H1 (cell line): ENCODE results near the gene CYBB. TPM values are rescaled to one million over a fixed set of nuclear protein-coding genes. Genes with fewer than 3 reads are reported as not detected.

ENCODE experiments used
- CTCF ChIA-PET: fragments of 300-600 bp; sonication (Branson Sonifier 250); formaldehyde crosslinking; loops from one replicate; lab custom pipeline; 2021; ENCODE audit not compliant: partially characterized antibody; lab: Charles Lee
- POLR2A ChIA-PET: fragments of 300-600 bp; sonication (Branson Sonifier 250); formaldehyde crosslinking; loops from one replicate; lab custom pipeline; 2021; ENCODE audit warnings: inconsistent platforms; ENCODE audit not compliant: partially characterized antibody; lab: Charles Lee
- DNase-seq, 2 experiments: peaks; one replicate each; pipeline versions ENCODE4 v3.0.0 to v3.0.0-alpha.2; 2010 to 2022; ENCODE audit warnings: low spot score in 2 of 2, low read depth in 1 of 2, mixed read lengths in 1 of 2
- FAIRE-seq: peaks from 2 replicates; lab custom pipeline; 2011; peaks lifted over from hg19 to GRCh38; lab: Jason Lieb, UNC
- H2AFZ ChIP-seq: 2 replicates; pipeline ENCODE4 v1.8.1; 2012; ENCODE audit warnings: low read length, inconsistent platforms
- H2AK5ac ChIP-seq: 2 replicates; pipeline ENCODE4 v1.6.1; 2013; ENCODE audit warnings: low read depth, low read length
- H2BK120ac ChIP-seq: replicated peaks from 2 replicates; pipeline ENCODE3; 2013; ENCODE audit warnings: low read depth, low read length, inconsistent platforms
- H2BK12ac ChIP-seq: 2 replicates; pipeline ENCODE4 v1.6.1; 2013; ENCODE audit warnings: low read depth, low read length
- H2BK15ac ChIP-seq: 2 replicates; pipeline ENCODE4 v1.6.1; 2013; ENCODE audit warnings: low read length
- H2BK20ac ChIP-seq: 2 replicates; pipeline ENCODE4 v1.6.1; 2013; ENCODE audit warnings: low read length
- H2BK5ac ChIP-seq: 2 replicates; pipeline ENCODE4 v1.6.1; 2013; ENCODE audit warnings: low read depth, low read length
- H3K14ac ChIP-seq: 2 replicates; pipeline ENCODE4 v1.6.1; 2013; ENCODE audit warnings: inconsistent platforms; ENCODE audit not compliant: insufficient read length
- H3K18ac ChIP-seq: 2 replicates; pipeline ENCODE4 v1.6.1; 2013; ENCODE audit warnings: low read length; ENCODE audit errors: extremely low read depth
- H3K23ac ChIP-seq: 2 replicates; pipeline ENCODE4 v1.6.1; 2013; ENCODE audit warnings: inconsistent platforms; ENCODE audit not compliant: insufficient read length
- H3K23me2 ChIP-seq: 2 replicates; pipeline ENCODE4 v1.6.1; 2013; ENCODE audit warnings: low read depth, low read length
- H3K27ac ChIP-seq: 2 replicates; pipeline ENCODE4 v1.6.1; 2011; ENCODE audit warnings: low read depth, low read length, inconsistent platforms
- H3K27me3 ChIP-seq, 4 experiments: replicated peaks in 1 of 4; 1 replicate in 1 of 4; 2 replicates in 3 of 4; pipeline versions ENCODE4 v1.6.1 to v1.8.1; 2011 to 2013; ENCODE audit warnings: low read length in 3 of 4, mild to moderate bottlenecking in 3 of 4, inconsistent platforms in 2 of 4, mixed read lengths in 2 of 4, moderate library complexity in 1 of 4; ENCODE audit not compliant: control insufficient read depth in 3 of 4, insufficient read depth in 3 of 4; ENCODE audit errors: extremely low read depth in 1 of 4
- H3K36me3 ChIP-seq, 4 experiments: 2 replicates each; pipeline versions ENCODE4 v1.6.1 to v1.8.1; 2011 to 2013; ENCODE audit warnings: mild to moderate bottlenecking in 4 of 4, low read length in 3 of 4, moderate library complexity in 2 of 4, control low read depth in 1 of 4, inconsistent platforms in 1 of 4; ENCODE audit not compliant: insufficient read depth in 4 of 4, control insufficient read depth in 2 of 4
- H3K4ac ChIP-seq: replicated peaks from 2 replicates; pipeline ENCODE3; 2013; ENCODE audit warnings: low read length, low read depth, mixed read lengths, inconsistent platforms; ENCODE audit not compliant: insufficient read length
- H3K4me1 ChIP-seq, 4 experiments: replicated peaks in 1 of 4; 1 replicate in 1 of 4; 2 replicates in 3 of 4; pipeline versions ENCODE4 v1.6.1 to v1.8.1; 2011 to 2013; ENCODE audit warnings: low read length in 3 of 4, inconsistent platforms in 2 of 4, mixed read lengths in 1 of 4; ENCODE audit not compliant: insufficient read depth in 4 of 4, control insufficient read depth in 3 of 4
- H3K4me2 ChIP-seq, 2 experiments: 2 replicates each; pipeline versions ENCODE4 v1.6.1 to v1.8.1; 2011 to 2013; ENCODE audit warnings: low read depth in 2 of 2, low read length in 2 of 2, control low read depth in 1 of 2, inconsistent platforms in 1 of 2, mild to moderate bottlenecking in 1 of 2; ENCODE audit not compliant: insufficient read depth in 1 of 2
- H3K4me3 ChIP-seq, 4 experiments: fragments of 200-600, 300-600 bp in 1 of 4; sonication (generic), shearing (Covaris generic), sonication (Bioruptor Twin) in 1 of 4; 2 replicates each; pipeline versions ENCODE4 v1.5.1 to v1.8.1; 2011 to 2016; ENCODE audit warnings: low read length in 4 of 4, low read depth in 3 of 4, control low read depth in 2 of 4, inconsistent platforms in 2 of 4, mild to moderate bottlenecking in 2 of 4, mixed read lengths in 1 of 4, moderate library complexity in 1 of 4; ENCODE audit not compliant: insufficient read depth in 2 of 4; ENCODE audit errors: extremely low read depth in 1 of 4
- H3K56ac ChIP-seq: replicated peaks from 2 replicates; pipeline ENCODE3; 2013; ENCODE audit warnings: low read depth, mild to moderate bottlenecking, mixed read lengths, low read length, inconsistent platforms; ENCODE audit not compliant: insufficient read length
- H3K79me1 ChIP-seq: 2 replicates; pipeline ENCODE4 v1.6.1; 2013; ENCODE audit warnings: low read depth, low read length, control low read depth
- H3K79me2 ChIP-seq, 2 experiments: 2 replicates each; pipeline versions ENCODE4 v1.6.1 to v1.8.1; 2012 to 2013; ENCODE audit warnings: low read length in 2 of 2, mild to moderate bottlenecking in 2 of 2, inconsistent platforms in 1 of 2; ENCODE audit not compliant: insufficient read depth in 2 of 2, control insufficient read depth in 1 of 2
- H3K9ac ChIP-seq, 4 experiments: replicated peaks in 1 of 4; 1 replicate in 1 of 4; 2 replicates in 3 of 4; pipeline versions ENCODE4 v1.6.1 to v1.8.1; 2011 to 2013; ENCODE audit warnings: low read depth in 3 of 4, low read length in 3 of 4, control low read depth in 2 of 4, mild to moderate bottlenecking in 2 of 4, moderate library complexity in 2 of 4, inconsistent platforms in 1 of 4; ENCODE audit errors: extremely low read depth in 1 of 4
- H3K9me3 ChIP-seq, 2 experiments: 2 replicates each; pipeline versions ENCODE4 v1.6.1 to v1.8.1; 2012 to 2013; ENCODE audit warnings: mild to moderate bottlenecking in 2 of 2, moderate library complexity in 2 of 2, control low read depth in 1 of 2, inconsistent platforms in 1 of 2, low read depth in 1 of 2, low read length in 1 of 2, mixed read lengths in 1 of 2; ENCODE audit not compliant: insufficient read depth in 2 of 2
- H4K20me1 ChIP-seq, 2 experiments: replicated peaks in 1 of 2; 2 replicates each; pipeline versions ENCODE3 to v1.8.1; 2011 to 2013; ENCODE audit warnings: inconsistent platforms in 2 of 2, low read length in 2 of 2, mild to moderate bottlenecking in 1 of 2; ENCODE audit not compliant: insufficient read depth in 2 of 2, control insufficient read depth in 1 of 2
- H4K5ac ChIP-seq: 2 replicates; pipeline ENCODE4 v1.6.1; 2013; ENCODE audit warnings: low read length, low read depth, mixed read lengths, inconsistent platforms; ENCODE audit not compliant: insufficient read length
- H4K8ac ChIP-seq: 2 replicates; pipeline ENCODE4 v1.8.0; 2013; ENCODE audit warnings: mild to moderate bottlenecking, moderate library complexity, low read length, inconsistent platforms; ENCODE audit not compliant: insufficient read depth; ENCODE audit errors: extremely low read depth
- H4K91ac ChIP-seq: replicated peaks from 2 replicates; pipeline ENCODE3; 2013; ENCODE audit warnings: low read length, mixed read lengths, inconsistent platforms; ENCODE audit not compliant: insufficient read length
- EZH2 ChIP-seq: fragments of 200-600 bp; sonication (generic); IDR thresholded peaks from 2 replicates; pipeline ENCODE4 v1.7.1; 2012; ENCODE audit warnings: low read depth, mild to moderate bottlenecking, moderate library complexity, low read length, inconsistent platforms; ENCODE audit not compliant: severe bottlenecking
- MAFK ChIP-seq: IDR thresholded peaks from 2 replicates; pipeline ENCODE4 v1.6.1; 2012; ENCODE audit warnings: low read depth, mild to moderate bottlenecking, improper control_type of control experiment, low read length
- RAD21 ChIP-seq, 2 experiments: IDR thresholded peaks in 1 of 2; conservative IDR thresholded peaks in 1 of 2; 2 replicates each; pipeline ENCODE4 v1.6.1; 2011; ENCODE audit warnings: low read depth in 2 of 2, low read length in 2 of 2, improper control_type of control experiment in 1 of 2, inconsistent platforms in 1 of 2, mild to moderate bottlenecking in 1 of 2, moderate library complexity in 1 of 2
- SIN3A ChIP-seq, 2 experiments: IDR thresholded peaks in 1 of 2; conservative IDR thresholded peaks in 1 of 2; 2 replicates each; pipeline ENCODE4 v1.6.1; 2011 to 2012; ENCODE audit warnings: low read length in 2 of 2, improper control_type of control experiment in 1 of 2, low read depth in 1 of 2, mild to moderate bottlenecking in 1 of 2
- SUZ12 ChIP-seq: fragments of 200-600 bp; sonication (generic); IDR thresholded peaks from 2 replicates; pipeline ENCODE4 v1.6.1; 2012; ENCODE audit warnings: mild to moderate bottlenecking, inconsistent platforms, low read length, moderate library complexity, mixed read lengths
- TBP ChIP-seq: IDR thresholded peaks from 2 replicates; pipeline ENCODE4 v1.6.1; 2011; ENCODE audit warnings: low read depth, low read length, improper control_type of control experiment
- WGBS, 2 experiments: shearing (Covaris generic) in 1 of 2; methylation state at CpG; one replicate each; pipeline versions ENCODE4 v1.1.6 to v1.1.7; 2013 to 2015; ENCODE audit warnings: low lambda C conversion rate in 2 of 2, mixed read lengths in 2 of 2, inconsistent platforms in 1 of 2, low coverage in 1 of 2, missing lambda C conversion rate in 1 of 2; ENCODE audit not compliant: insufficient replicate concordance in 2 of 2, insufficient coverage in 1 of 2, insufficient read length in 1 of 2; ENCODE audit errors: extremely low coverage in 1 of 2, missing lambda C conversion rate in 1 of 2; 5-methylcytosine and 5-hydroxymethylcytosine counted together
- polyA plus RNA-seq, 7 experiments: library from polyadenylated mRNA; depleted of rRNA in 3 of 7; stranded (reverse) in 5 of 7; unstranded in 2 of 7; fragments of >200 nt in 5 of 7; fragments of 200-250 nt in 2 of 7; gene quantifications; 1 replicate in 5 of 7; 2 replicates in 1 of 7; 4 replicates in 1 of 7; pipeline versions ENCODE4 v1.2.1 to v1.2.3, GENCODE V29; 2011 to 2013; ENCODE audit warnings: missing spikeins in 2 of 7, mixed read lengths in 2 of 7
- total RNA-seq: library from RNA; stranded (reverse); fragmentation: NEBNext Ultra II Directional; extraction: Animal tissue kit (Norgen Biotek cat#: 25700); gene quantifications from 2 replicates; pipeline ENCODE4 v1.2.1, GENCODE V29; 2021

Gene CYBB
- total and polyA plus RNA-seq, 2 of the 8 experiments (the other 6 are each of a cell fraction or from before 2014, with no cell fraction given): 0.03 to 0.09 TPM

GRCh38 chrX:37820646-37821045 lies 40.8 kb downstream of the CYBB start:
- no peak overlapping the region for H2BK5ac ChIP-seq
- H3K79me2 ChIP-seq: no peaks in the 10 kb centered on the region
- H4K91ac ChIP-seq: no peak overlapping the region
- no peaks in the 10 kb centered on the region for H3K4me1 ChIP-seq
- no peaks in the 10 kb centered on the region for H3K27me3 ChIP-seq
- no peaks in the 10 kb centered on the region for H3K9me3 ChIP-seq
- no peak overlapping the region for H3K4me2 ChIP-seq
- no peak overlapping the region for H3K9ac ChIP-seq
- 73% methylated on average over 1 of the region's 1 CpG; no CpG with 5 or more reads in 1 of the 2 experiments for WGBS, 2 experiments
- no peak overlapping the region for H2BK15ac ChIP-seq
- no peak overlapping the region for H4K5ac ChIP-seq
- no peak overlapping the region for H2AFZ ChIP-seq
- no peak overlapping the region for H3K56ac ChIP-seq
- ChIA-PET CTCF (no interaction called here), POLR2A (no interaction called here)
- H2BK12ac ChIP-seq: no peak overlapping the region
- no peak overlapping the region for H2AK5ac ChIP-seq
- H3K36me3 ChIP-seq: no peaks in the 10 kb centered on the region
- TF ChIP-seq MAFK: no peak
- TF ChIP-seq EZH2: no peak
- TF ChIP-seq SIN3A (conservative IDR thresholded peaks at IDR 0.05 in 1 of 2, IDR thresholded peaks at IDR 0.05 in 1 of 2; ENCODE audit: low read depth in 1 of 2, low read length in 2 of 2): no peak
- no peak for TF ChIP-seq RAD21 (IDR thresholded peaks at IDR 0.05 in 1 of 2, conservative IDR thresholded peaks at IDR 0.05 in 1 of 2; ENCODE audit: low read depth in 2 of 2, low read length in 2 of 2)
- TF ChIP-seq TBP: no peak
- TF ChIP-seq SUZ12: no peak
- FAIRE-seq (no peak), DNase-seq (no peak)
- H3K79me1 ChIP-seq: no peaks in the 10 kb centered on the region
- no peak overlapping the region for H2BK20ac ChIP-seq
- no peak overlapping the region for H3K4ac ChIP-seq
- H3K23ac ChIP-seq: no peak overlapping the region
- H3K27ac ChIP-seq: no peak overlapping the region
- H3K14ac ChIP-seq: no peak overlapping the region
- no peak overlapping the region for H2BK120ac ChIP-seq
- H3K18ac ChIP-seq: no peak overlapping the region
- no peaks in the 10 kb centered on the region for H4K20me1 ChIP-seq
- H4K8ac ChIP-seq: no peak overlapping the region
- H3K4me3 ChIP-seq: no peak overlapping the region
- no peaks in the 10 kb centered on the region for H3K23me2 ChIP-seq
